HCEC 1CT (cell line): Measurements from ENCODE around the gene PCLAF.
"Not testable (repeated sequence)": the region's sequence is repeated elsewhere in the genome, so short reads cannot be mapped to it uniquely, and the experiment has no call there.

Source experiments
- DNase-seq: peaks from one replicate; pipeline ENCODE4 v3.0.0-alpha.2; 2017

The PCLAF gene

GRCh38 chr15:64381000-64381751 is at the start of gene PCLAF:
Gene PCLAF (minus strand): TSS chr15:64381441. CDS start chr15:64381371, 70 bp downstream.
- DNase-seq, result peak; percentile 98

DNA sequence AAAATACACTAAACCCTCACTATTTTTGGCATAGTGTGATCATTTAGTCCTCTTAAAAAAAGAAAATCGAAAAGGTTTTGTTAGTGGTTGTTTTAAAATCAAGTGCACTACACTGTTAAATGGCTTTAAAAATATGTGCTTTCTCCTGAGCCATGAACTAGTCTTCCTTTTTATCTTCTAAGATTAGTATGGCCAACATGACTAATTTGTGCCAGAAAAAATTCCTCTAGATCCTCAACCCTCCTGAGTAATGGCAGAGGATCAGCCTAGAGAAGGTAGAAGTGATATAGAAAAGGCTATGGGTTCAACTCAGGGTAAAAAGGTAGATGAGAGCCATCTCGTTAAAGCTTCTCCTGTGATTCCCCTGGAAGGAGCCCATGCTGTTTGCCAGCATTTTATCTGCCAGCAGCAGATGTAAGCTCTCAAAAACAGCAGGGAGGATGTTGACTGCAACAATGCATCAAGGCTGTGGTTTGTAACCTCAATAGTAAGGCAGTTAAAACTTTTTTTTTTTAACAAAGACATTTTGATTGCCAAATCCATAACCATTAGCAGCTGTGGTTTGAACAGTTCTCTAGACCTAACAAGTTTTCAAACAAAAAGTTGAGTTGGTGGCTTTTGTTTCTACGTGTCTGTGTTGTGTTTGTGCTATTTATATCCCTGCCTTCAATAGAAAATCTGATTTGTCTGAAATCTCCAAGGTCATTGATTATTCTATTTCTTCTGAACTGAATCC is 48.9 kb upstream of the PCLAF start:
- DNase-seq, result peak; percentile 92

DNA sequence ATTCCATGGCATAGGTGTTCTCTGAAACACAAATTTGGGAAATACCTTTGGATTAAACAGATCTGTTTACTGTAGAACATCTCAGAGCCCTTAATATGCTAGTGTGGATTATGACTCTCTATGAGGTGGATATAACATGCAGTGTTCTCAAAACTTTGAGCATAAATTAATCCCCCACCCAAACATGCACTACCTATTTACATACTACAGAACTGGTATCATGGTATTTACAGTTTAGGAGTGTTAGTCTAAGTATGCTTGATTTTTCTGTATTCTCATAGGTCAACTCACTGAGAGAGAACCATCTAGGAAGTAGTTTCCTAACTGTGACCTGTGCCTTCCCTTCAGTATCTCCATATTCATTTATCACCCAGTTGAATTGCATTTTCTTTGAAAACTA is 48.2 kb upstream of the PCLAF start:
- peak; percentile 1 for DNase-seq

GRCh38 chr15:64426845-64427465 is 45.7 kb upstream of the PCLAF start:
- peak; percentile 35 for DNase-seq

DNA sequence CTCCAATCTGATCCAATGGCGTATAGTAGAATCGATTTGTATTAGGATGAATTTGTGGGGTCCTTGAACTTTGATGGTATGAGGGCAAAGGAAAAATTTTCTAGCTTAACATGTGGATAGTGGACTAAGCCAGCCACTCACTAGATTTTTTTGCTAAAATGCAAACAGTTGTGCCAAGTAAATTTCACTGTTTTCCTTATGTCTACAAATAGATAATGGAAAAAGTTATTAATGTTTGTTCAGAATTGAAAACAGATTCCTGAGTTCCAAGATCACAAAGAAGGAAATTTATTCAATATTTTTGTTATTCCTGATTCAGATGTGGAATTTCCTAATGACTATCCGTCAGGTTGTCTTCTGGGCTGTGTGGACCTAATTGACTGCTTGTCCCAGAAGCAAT is 44.0 kb upstream of the PCLAF start:
- DNase-seq, result no peak

DNA sequence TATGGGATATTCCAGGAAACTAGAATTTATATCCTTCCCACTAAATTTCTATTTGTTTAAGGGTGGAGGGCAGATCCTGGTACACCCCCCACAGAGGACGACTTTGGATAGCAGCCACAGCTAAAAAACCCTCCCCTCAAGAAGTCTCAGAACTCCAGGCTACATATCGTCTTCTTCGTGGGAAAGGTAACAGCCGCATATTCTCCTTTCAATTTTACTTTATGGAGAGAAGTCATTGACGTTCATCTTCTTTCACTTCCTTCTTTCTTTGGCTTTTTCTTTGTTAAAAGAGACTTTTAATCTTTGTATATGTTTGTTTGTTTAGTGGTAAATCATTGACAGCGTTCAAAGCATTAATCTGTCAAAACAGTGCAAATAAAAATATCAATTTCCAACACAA is 42.7 kb upstream of the PCLAF start:
- no peak for DNase-seq

GRCh38 chr15:64422697-64423096 is 41.5 kb upstream of the PCLAF start:
- DNase-seq, result no peak

DNA sequence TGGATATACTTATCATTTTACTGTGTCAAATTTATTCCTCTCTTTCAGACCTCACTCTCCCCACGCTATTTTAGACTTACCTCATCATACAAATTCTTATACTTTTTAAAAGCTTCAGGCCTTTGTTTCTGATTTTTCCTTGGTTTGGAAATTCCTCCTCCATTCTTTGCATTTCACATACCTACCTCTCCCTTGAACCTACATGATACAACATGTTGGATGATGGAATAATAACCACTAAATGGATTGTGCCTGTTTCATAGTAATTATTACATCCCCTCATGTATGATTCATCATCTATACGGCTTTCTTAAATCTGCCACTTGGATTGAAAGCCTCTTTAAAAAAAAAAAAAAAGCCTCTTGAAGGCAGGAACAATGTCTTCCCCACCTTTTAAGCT is 31.0 kb upstream of the PCLAF start:
- DNase-seq, result no peak

DNA sequence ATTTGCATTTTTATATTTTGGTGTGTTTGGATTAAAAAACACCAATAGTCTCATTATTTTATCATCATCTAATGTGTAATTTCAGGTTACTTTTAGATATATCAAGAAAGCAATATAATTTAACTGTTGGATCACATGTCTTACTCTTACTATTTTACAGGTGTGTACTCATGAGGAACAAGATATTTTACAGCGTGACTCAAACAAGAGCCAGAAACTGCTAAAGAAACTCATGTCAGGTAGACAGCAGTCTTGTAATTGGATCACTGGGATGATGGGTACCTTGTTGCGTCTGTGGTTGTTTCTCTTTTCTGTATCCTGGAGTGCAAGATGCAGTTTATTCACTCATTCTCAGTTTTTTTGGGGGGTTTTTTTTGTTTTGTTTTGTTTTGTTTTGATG is 19.3 kb upstream of the PCLAF start:
- no peak for DNase-seq

GRCh38 chr15:64398575-64398974 is 17.3 kb upstream of the PCLAF start:
- DNase-seq, result no peak

- no peak for DNase-seq
Measured at GRCh38 chr15:64396789-64397188, 15.5 kb upstream of the PCLAF start.

DNA sequence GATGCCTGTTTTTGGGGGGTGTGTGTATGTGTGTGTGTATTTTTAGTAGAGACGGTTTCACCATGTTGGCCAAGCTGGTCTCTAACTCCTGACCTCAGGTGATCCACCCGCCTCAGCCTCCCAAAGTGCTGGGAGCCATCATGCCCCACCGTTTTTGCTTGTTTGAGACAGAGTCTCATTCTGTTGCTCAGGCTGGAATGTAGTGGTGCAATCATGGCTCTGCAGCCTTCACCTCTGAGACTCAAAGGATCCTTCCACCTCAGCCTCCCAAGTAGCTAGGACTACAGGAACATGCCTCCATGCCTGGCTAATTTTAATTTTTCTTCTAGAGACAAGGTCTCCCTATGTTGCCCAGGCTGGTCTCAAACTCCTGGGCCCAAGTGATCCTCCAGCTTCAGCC is 11.2 kb upstream of the PCLAF start:
- DNase-seq, result not testable (repeated sequence)

DNA sequence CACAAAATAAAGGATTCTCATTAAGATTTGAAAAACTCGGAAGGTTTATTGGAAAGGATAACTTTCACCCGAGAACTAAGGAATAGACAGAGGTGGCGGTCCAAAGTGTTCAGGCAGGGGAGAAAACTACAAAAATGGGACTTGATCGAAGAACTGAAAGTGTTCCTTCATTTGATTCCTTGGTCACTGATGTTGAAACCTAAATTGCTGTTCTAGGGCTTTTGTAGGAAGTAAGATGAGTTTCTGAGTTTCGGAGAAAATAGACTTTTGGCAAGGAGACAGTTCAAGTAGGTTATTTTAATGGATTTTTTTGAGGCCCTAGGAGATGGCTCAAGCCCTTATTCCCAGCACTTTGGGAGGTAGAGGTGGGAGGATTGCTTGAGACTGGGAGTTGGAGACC is 7.8 kb upstream of the PCLAF start:
- no peak for DNase-seq

DNA sequence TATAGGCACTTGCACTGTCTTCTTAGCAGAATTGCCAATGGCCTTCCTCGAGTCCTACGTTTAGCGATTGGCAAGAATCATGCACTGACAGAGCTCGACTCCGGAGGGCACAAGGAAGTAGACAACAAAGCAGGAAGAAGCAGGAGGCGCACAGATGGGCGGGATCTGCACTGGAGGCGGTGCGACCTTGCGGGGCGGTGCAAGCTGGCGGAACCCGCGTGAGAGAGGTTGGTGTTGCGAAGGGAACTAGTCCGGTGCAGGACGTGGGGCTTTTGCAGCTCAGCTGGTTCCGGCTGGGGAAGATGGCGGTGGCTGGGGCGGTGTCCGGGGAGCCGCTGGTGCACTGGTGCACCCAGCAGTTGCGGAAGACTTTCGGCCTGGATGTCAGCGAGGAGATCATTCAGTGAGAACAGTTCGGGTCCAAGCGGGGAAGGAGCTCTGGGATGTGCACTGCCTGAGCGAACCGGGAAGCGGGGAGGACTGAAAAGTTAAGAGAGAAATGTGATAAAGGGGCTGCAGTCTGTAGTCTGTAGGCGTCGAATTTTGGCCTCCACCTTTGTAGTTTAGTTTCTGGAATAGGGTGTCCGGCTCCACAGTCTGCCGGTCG is 6.4 kb upstream of the PCLAF start, which contains the start of gene TRIP4:
Gene TRIP4, plus strand, starts transcription at position 275 of the 607 bp plus-strand sequence. Its CDS starts 28 bp downstream, at position 303.
- DNase-seq, result peak; percentile 98

GRCh38 chr15:64386291-64386690 is 5.0 kb upstream of the PCLAF start:
- DNase-seq, result no peak

DNA sequence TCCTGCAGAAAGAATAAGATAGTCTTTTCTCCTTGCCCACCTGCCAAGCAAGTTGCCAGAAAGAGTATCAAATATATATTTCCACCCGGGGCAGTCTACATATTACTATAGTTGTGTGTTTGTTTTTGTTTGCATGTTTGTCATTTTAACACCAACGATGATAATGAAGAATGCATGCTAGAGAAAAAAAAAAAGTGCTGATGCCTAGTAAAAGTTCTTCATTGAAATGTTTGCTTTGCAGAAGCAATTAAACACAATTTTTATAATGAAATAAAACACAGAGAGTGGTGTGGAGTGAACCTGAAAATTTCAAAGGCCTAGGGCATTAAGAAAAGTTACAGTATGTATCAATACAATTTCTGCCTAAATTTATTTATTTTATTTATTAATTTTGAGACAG is 2.5 kb upstream of the PCLAF start:
- no peak for DNase-seq

GRCh38 chr15:64380130-64380870 is 941 bp downstream of the PCLAF start:
- not testable (repeated sequence) for DNase-seq

- DNase-seq, result no peak
Measured at GRCh38 chr15:64379216-64379960, 1.9 kb downstream of the PCLAF start.

DNA sequence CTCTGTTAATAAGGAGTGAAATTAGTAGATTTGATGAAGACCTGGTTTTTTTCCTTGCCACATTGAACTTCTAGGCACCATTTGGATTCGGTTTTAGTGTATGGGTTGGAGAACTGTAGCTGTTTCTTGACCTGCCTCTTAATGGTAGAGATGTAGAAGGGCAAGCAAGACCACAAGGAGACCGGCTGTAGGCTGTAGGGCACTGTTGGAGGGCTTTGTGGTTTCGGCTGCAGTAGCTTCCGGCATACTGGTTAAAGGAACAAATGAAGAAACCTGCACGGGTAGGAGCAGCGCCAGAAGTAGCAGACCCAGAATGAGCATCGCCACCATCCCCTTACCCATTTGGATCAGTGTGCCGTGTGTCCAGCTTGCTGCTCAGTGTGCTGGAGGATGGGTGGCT is 7.9 kb downstream of the PCLAF start:
- no peak for DNase-seq

GRCh38 chr15:64371383-64371782 is 9.9 kb downstream of the PCLAF start:
- DNase-seq, result not testable (repeated sequence)

DNA sequence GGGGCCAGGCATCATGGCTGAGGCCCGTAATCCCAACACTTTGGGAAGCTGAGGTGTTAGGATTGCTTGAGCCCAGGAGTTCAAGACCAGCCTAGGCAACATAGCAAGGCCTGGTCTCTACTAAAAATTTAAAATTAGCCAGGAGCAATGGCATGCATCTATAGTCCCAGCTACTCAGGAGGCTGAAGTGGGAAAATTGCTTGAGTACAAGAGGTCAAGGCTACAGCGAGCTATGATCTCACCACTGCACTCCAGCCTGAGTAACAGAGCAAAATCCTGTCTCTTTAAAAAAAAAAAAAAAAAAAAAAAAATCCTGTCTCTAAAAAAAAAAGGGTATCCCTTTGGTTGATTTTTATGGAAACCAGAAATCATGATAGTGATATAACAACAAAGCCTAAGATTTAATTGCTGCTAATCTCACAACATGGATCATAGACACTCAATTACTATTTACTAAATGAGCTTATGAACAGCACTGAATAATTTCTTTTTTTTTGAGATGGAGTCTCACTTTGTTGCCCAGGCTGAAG is 12.1 kb downstream of the PCLAF start:
- no peak for DNase-seq

DNA sequence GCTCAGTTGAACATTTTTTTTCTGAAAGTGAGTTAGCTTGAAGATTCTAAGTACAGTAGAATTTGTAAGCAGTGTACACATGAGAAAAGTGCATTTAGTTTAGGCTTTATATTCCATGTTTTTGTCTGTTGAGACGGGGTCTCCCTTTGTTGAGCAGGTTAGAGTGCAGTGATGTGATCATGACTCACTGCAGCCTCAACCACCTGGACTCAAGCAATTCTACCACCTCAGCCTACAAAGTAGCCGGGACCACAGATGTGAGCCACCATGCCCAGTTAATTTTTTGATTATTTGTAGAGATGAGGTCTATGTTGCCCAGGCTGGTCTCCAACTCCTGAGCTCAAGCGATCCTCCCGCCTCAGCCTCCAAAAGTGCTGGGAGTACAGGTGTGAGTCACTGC is 20.0 kb downstream of the PCLAF start:
- DNase-seq, result no peak
